Measurements from ENCODE around the gene TBL1XR1. TPM values are rescaled to one million over a fixed set of nuclear protein-coding genes. Genes with fewer than 3 reads are reported as not detected.
"Not testable (repeated sequence)": the region's sequence is repeated elsewhere in the genome, so short reads cannot be mapped to it uniquely, and the experiment has no call there.

TBL1XR1 gene
- total and polyA plus RNA-seq, 2 of the 4 experiments (the other 2 are of a cell fraction): 25.2 to 170 TPM

DNA sequence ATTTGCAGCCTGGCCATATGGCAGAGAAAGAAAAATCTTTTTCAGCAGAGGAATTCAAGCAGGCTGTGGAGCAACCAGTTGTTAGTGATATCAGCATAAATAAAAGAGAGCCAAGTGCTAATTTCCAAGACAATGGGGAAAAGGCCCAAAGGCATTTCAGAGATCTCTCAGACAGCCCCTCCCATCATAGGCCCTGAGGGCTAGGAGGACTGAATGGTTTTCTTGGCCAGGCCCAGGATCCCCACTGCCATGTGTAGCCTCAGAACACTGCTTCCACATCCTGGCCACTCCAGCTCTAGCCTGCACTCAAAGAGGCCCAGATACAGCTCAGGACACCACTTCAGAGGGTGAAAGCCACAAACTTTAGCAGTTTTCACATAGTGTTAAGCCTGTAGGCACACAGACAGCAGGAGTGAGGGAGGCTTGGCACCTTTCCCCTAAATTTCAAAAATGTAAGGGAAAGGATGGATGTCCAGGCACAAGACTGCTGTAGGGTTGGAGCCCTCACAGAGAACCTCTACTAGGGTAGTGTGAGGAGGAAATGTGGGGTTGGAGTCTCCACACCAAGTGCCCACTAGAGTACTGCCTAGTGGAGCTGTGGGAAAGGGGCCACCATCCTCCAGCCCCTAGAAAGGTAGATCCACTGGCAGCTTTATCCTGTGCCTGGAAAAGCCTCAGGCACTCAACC lies 191.4 kb downstream of the TBL1XR1 start:
- no peak overlapping the region for H4K91ac ChIP-seq (ENCODE audit: insufficient read depth, low read depth, low read length)
- H4K5ac ChIP-seq (ENCODE audit: low read depth, low read length): no peak overlapping the region
- no peak overlapping the region for H3K56ac ChIP-seq (ENCODE audit: extremely low read depth, insufficient read depth, low read length)
- 0 out of 2 replicates have a peak, but pooled peaks cover 2% of the 10 kb centered on the region for H3K9me1 ChIP-seq (ENCODE audit: insufficient read depth, low read length)
- H3K18ac ChIP-seq (ENCODE audit: low read depth, low read length): no peak overlapping the region
- no peak overlapping the region for H3K23ac ChIP-seq (ENCODE audit: low read depth, low read length)
- no peak overlapping the region for H3K27ac ChIP-seq (ENCODE audit: insufficient read depth, low read length)
- H4K20me1 ChIP-seq (ENCODE audit: insufficient read depth, low read length): no peaks in the 10 kb centered on the region
- H3K4ac ChIP-seq (ENCODE audit: low read depth, low read length): no peak overlapping the region
- no peak overlapping the region for H2BK5ac ChIP-seq (ENCODE audit: low read depth, low read length, poor library complexity, severe bottlenecking)
- no peak overlapping the region for H3K9ac ChIP-seq (ENCODE audit: low read depth, low read length)
- no peak overlapping the region for H2BK20ac ChIP-seq (ENCODE audit: low read depth, low read length)
- no peak for DNase-seq
- no peak overlapping the region for H3K14ac ChIP-seq (replicated peaks; ENCODE audit: low read depth, low read length)
- H3K36me3 ChIP-seq (ENCODE audit: control insufficient read depth, insufficient read depth, low read length): no peaks in the 10 kb centered on the region
- dilution Hi-C loops (cut with HindIII; ENCODE audit: low sequenced_read_pairs, unreplicated experiment): no loop called here
- H3K79me1 ChIP-seq (ENCODE audit: low read depth in 1 of 2, low read length in 2 of 2): no peaks in the 10 kb centered on the region
- H3K4me3 ChIP-seq (ENCODE audit: insufficient read depth, low read depth, low read length): no peak overlapping the region
- ATAC-seq (ENCODE audit: low read depth): no peak
- H2AK5ac ChIP-seq (ENCODE audit: low read depth, low read length): no peak overlapping the region
- H3K9me3 ChIP-seq (ENCODE audit: control insufficient read depth, insufficient read depth, low read length): peaks cover 7% of the 10 kb centered on the region
- H2AFZ ChIP-seq (replicated peaks; ENCODE audit: low read length, poor library complexity): no peak overlapping the region
- ChIA-PET CTCF (no interaction called here), POLR2A (ENCODE audit: unreplicated experiment) (no interaction called here)
- no peak overlapping the region for H4K8ac ChIP-seq (ENCODE audit: low read depth in 2 of 2, low read length in 2 of 2)
- H2BK15ac ChIP-seq (ENCODE audit: low read depth, low read length): no peak overlapping the region
- H2BK120ac ChIP-seq (ENCODE audit: low read depth, low read length): no peak overlapping the region
- TF ChIP-seq POLR2A (IDR thresholded peaks at IDR 0.05; ENCODE audit: low read depth, low read length): no peak
- no peak for TF ChIP-seq RFX5 (IDR thresholded peaks at IDR 0.05; ENCODE audit: low read depth, low read length)
- TF ChIP-seq, protein P1, sequence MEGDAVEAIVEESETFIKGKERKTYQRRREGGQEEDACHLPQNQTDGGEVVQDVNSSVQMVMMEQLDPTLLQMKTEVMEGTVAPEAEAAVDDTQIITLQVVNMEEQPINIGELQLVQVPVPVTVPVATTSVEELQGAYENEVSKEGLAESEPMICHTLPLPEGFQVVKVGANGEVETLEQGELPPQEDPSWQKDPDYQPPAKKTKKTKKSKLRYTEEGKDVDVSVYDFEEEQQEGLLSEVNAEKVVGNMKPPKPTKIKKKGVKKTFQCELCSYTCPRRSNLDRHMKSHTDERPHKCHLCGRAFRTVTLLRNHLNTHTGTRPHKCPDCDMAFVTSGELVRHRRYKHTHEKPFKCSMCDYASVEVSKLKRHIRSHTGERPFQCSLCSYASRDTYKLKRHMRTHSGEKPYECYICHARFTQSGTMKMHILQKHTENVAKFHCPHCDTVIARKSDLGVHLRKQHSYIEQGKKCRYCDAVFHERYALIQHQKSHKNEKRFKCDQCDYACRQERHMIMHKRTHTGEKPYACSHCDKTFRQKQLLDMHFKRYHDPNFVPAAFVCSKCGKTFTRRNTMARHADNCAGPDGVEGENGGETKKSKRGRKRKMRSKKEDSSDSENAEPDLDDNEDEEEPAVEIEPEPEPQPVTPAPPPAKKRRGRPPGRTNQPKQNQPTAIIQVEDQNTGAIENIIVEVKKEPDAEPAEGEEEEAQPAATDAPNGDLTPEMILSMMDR (conservative IDR thresholded peaks at IDR 0.05; ENCODE audit: low read depth, low read length): no peak
- no peak for TF ChIP-seq RAD21 (IDR thresholded peaks at IDR 0.05; ENCODE audit: low read length)
- TF ChIP-seq FOS (IDR thresholded peaks at IDR 0.05; ENCODE audit: low read depth, low read length): no peak
- no peak for TF ChIP-seq CHD1 (IDR thresholded peaks at IDR 0.05; ENCODE audit: low read depth, low read length)
- TF ChIP-seq CEBPB (IDR thresholded peaks at IDR 0.05; ENCODE audit: low read depth, low read length): no peak
- no peak for TF ChIP-seq MAFK (IDR thresholded peaks at IDR 0.05; ENCODE audit: low read depth, low read length)
- H3K4me2 ChIP-seq (ENCODE audit: low read depth, low read length): no peak overlapping the region
- H2AK9ac ChIP-seq (replicated peaks; ENCODE audit: low read depth, low read length, poor library complexity): no peak overlapping the region
- intact Hi-C loops (cut with micrococcal nuclease): no loop called here
- BruUV-seq (replicated peaks): no TSS peak
- no peaks in the 10 kb centered on the region for H3K4me1 ChIP-seq (ENCODE audit: control insufficient read depth, insufficient read depth, low read length)
- no peaks in the 10 kb centered on the region for H3K27me3 ChIP-seq (ENCODE audit: control insufficient read depth, insufficient read depth, low read length)
- in situ Hi-C loops (cut with MboI; ENCODE audit: low sequenced_read_pairs): no loop called here

DNA sequence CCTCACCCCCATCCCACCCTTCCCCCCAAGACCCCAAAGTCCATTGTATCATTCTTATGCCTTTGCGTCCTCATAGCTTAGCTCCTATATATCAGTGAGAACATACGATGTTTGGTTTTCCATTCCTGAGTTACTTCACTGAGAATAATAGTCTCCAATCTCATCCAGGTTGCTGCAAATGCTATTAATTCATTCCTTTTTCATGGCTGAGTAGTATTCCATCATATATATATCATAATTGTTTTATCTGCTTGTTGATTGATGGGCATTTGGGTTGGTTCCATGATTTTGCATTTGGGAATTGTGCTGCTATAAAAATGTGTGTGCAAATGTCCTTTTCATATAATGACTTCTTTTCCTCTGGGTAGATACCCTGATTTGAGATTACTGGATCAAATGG lies 197.1 kb downstream of the TBL1XR1 start:
- H2BK5ac ChIP-seq (ENCODE audit: low read depth, low read length, poor library complexity, severe bottlenecking); H3K9me1 ChIP-seq (ENCODE audit: insufficient read depth, low read length); POLR2A ChIA-PET (ENCODE audit: unreplicated experiment); H3K4me3 ChIP-seq (ENCODE audit: insufficient read depth, low read depth, low read length); H3K36me3 ChIP-seq (ENCODE audit: control insufficient read depth, insufficient read depth, low read length); H3K27ac ChIP-seq (ENCODE audit: insufficient read depth, low read length); BruUV-seq (replicated peaks); DNase-seq; H2AFZ ChIP-seq (replicated peaks; ENCODE audit: low read length, poor library complexity); H2AK9ac ChIP-seq (replicated peaks; ENCODE audit: low read depth, low read length, poor library complexity); dilution Hi-C loops (cut with HindIII; ENCODE audit: low sequenced_read_pairs, unreplicated experiment); CTCF ChIA-PET; H3K79me1 ChIP-seq (ENCODE audit: low read depth in 1 of 2, low read length in 2 of 2); H4K5ac ChIP-seq (ENCODE audit: low read depth, low read length); intact Hi-C loops (cut with micrococcal nuclease); H2BK20ac ChIP-seq (ENCODE audit: low read depth, low read length); H3K4ac ChIP-seq (ENCODE audit: low read depth, low read length); H3K23ac ChIP-seq (ENCODE audit: low read depth, low read length); in situ Hi-C loops (cut with MboI; ENCODE audit: low sequenced_read_pairs); H4K91ac ChIP-seq (ENCODE audit: insufficient read depth, low read depth, low read length); H3K56ac ChIP-seq (ENCODE audit: extremely low read depth, insufficient read depth, low read length); H3K18ac ChIP-seq (ENCODE audit: low read depth, low read length); H4K20me1 ChIP-seq (ENCODE audit: insufficient read depth, low read length); H3K4me2 ChIP-seq (ENCODE audit: low read depth, low read length); H2BK120ac ChIP-seq (ENCODE audit: low read depth, low read length); H3K4me1 ChIP-seq (ENCODE audit: control insufficient read depth, insufficient read depth, low read length); ATAC-seq (ENCODE audit: low read depth); H3K9ac ChIP-seq (ENCODE audit: low read depth, low read length); H4K8ac ChIP-seq (ENCODE audit: low read depth in 2 of 2, low read length in 2 of 2); H2AK5ac ChIP-seq (ENCODE audit: low read depth, low read length); H3K27me3 ChIP-seq (ENCODE audit: control insufficient read depth, insufficient read depth, low read length); H3K9me3 ChIP-seq (ENCODE audit: control insufficient read depth, insufficient read depth, low read length); H2BK15ac ChIP-seq (ENCODE audit: low read depth, low read length); H3K14ac ChIP-seq (replicated peaks; ENCODE audit: low read depth, low read length): not testable (repeated sequence)
- no CpG with 5 or more reads among the region's 2 CpGs for WGBS, 2 experiments (ENCODE audit: extremely low coverage in 2 of 2, insufficient read length in 1 of 2)

All from IMR-90 (cell line).